ENCODE measurements around the gene CABP7. TPM values are rescaled to one million over a fixed set of nuclear protein-coding genes. Genes with fewer than 3 reads are reported as not detected.
A peak's percentile ranks its signal among the peaks of the same experiment; 100 is the strongest.

CABP7 gene
- total RNA-seq, 1 donor from 2014 or later: not detected

DNA sequence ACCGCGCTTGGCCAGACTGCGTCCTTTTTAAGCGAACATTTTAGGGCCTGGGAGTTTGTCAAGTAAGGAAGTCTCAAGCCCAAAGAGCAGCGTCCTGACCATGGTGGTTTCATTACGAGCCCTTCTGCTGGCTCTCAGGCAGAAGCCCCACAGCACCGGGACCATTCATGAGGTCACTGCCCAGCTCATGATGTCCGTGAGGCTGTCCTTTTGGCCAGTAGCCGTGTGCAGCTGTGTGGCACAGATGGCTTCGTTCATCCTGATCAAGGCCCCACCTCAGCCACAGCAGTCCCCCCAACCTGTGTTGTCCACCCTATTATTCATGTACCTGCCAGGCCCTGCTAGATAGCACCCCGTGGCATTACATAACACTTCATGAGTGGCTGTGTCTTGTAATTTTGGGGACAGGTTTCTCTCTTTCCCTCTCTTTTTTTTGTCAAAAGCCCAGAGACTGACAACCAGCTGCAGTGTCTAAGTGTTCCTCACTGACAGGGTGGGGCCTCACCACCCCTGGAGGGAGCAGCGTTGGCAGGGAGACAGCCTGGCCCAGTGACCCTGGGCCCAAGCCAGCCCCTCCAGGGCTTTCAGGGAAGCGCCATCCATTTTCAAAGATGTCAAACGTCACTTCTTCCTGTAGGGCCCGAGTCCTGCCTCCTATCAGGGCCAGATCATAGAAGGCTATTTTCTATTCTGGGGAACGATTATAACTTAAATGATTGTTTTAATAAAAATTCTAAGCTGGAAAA is 21.8 kb upstream of the CABP7 start:
- H3K4me1 ChIP-seq: peaks cover 18% of the 10 kb centered on the region
- ATAC-seq: no peak
- TF ChIP-seq, protein P1, sequence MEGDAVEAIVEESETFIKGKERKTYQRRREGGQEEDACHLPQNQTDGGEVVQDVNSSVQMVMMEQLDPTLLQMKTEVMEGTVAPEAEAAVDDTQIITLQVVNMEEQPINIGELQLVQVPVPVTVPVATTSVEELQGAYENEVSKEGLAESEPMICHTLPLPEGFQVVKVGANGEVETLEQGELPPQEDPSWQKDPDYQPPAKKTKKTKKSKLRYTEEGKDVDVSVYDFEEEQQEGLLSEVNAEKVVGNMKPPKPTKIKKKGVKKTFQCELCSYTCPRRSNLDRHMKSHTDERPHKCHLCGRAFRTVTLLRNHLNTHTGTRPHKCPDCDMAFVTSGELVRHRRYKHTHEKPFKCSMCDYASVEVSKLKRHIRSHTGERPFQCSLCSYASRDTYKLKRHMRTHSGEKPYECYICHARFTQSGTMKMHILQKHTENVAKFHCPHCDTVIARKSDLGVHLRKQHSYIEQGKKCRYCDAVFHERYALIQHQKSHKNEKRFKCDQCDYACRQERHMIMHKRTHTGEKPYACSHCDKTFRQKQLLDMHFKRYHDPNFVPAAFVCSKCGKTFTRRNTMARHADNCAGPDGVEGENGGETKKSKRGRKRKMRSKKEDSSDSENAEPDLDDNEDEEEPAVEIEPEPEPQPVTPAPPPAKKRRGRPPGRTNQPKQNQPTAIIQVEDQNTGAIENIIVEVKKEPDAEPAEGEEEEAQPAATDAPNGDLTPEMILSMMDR (IDR thresholded peaks at IDR 0.05): no peak
- H3K9me3 ChIP-seq: no peaks in the 10 kb centered on the region
- no peaks in the 10 kb centered on the region for H3K27me3 ChIP-seq (ENCODE audit: low read depth)
- H3K36me3 ChIP-seq: peaks cover 36% of the 10 kb centered on the region
- no peak overlapping the region for H3K4me3 ChIP-seq
- intact Hi-C loops (cut with DNase I): no loop called here
- DNase-seq: no peak
- no peak overlapping the region for H3K27ac ChIP-seq

GRCh38 chr22:29700206-29700899 is 19.4 kb upstream of the CABP7 start:
- peaks cover 14% of the 10 kb centered on the region for H3K36me3 ChIP-seq
- TF ChIP-seq, protein P1 (IDR thresholded peaks at IDR 0.05): no peak
- H3K4me1 ChIP-seq: peaks cover 31% of the 10 kb centered on the region
- no peaks in the 10 kb centered on the region for H3K9me3 ChIP-seq
- no peak for ATAC-seq
- H3K27me3 ChIP-seq (ENCODE audit: low read depth): peaks cover 5% of the 10 kb centered on the region
- no peak overlapping the region for H3K27ac ChIP-seq
- no peak overlapping the region for H3K4me3 ChIP-seq
- no peak for DNase-seq
- intact Hi-C loops (cut with DNase I): no loop called here

GRCh38 chr22:29700900-29701154 is 19.0 kb upstream of the CABP7 start:
- ATAC-seq (no peak), DNase-seq (no peak)
- Histone ChIP-seq H3K27me3 (ENCODE audit: low read depth) (peaks cover 5% of the 10 kb centered on the region), H3K9me3 (no peaks in the 10 kb centered on the region), H3K4me1 (peaks cover 31% of the 10 kb centered on the region), H3K4me3 (no peak overlapping the region), H3K27ac (no peak overlapping the region), H3K36me3 (peaks cover 10% of the 10 kb centered on the region)
- TF ChIP-seq, protein P1 (IDR thresholded peaks at IDR 0.05): no peak
- intact Hi-C loops (cut with DNase I): no loop called here

DNA sequence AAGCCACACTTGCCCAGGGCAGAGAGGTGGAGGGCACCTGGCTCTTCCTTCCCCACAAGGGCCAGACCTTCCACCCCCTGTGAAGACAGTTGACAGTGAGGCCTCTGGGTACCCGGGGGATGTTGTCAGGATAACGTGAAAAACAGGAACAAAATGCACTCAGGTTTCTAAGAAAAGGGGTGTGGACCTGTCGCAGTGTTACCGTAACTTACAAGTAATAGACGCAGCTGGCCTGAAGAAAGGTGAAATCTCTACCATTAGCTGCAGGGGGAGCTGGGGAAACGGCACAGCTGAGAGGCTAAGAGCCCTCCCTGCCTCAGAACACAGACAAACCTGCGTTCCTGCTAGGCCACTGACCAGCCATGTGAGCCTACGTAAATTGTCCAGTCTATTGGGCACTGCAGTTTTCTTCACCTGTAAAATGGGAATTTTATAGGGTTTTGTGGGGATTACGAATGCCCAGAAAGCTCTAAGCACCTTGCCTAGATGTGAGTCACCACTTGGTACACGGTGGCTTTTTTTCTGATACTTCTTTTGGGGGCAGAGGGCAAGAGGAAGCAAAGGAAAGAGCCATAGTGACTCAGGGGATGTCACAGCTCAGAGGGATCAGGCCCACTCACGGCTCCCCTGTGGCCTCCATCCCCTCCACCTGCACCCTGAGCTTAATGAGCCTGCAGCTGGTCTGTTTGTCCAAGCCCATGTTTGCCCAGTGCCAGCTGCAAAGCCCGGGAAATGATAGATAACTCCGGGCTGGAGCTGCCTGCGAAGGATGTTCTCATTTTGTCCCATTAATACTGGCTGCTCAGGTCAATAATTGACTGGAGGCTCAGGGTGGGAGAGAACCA is 18.4 kb upstream of the CABP7 start:
- Histone ChIP-seq H3K4me3 (no peak overlapping the region), H3K9me3 (no peaks in the 10 kb centered on the region), H3K27me3 (ENCODE audit: low read depth) (peaks cover 5% of the 10 kb centered on the region), H3K27ac (no peak overlapping the region), H3K4me1 (peaks cover 31% of the 10 kb centered on the region), H3K36me3 (peaks cover 5% of the 10 kb centered on the region)
- DNase-seq (no peak), ATAC-seq (peak; percentile 59 to 64)
- TF ChIP-seq, protein P1 (IDR thresholded peaks at IDR 0.05): no peak
- intact Hi-C loops (cut with DNase I): no loop called here

DNA sequence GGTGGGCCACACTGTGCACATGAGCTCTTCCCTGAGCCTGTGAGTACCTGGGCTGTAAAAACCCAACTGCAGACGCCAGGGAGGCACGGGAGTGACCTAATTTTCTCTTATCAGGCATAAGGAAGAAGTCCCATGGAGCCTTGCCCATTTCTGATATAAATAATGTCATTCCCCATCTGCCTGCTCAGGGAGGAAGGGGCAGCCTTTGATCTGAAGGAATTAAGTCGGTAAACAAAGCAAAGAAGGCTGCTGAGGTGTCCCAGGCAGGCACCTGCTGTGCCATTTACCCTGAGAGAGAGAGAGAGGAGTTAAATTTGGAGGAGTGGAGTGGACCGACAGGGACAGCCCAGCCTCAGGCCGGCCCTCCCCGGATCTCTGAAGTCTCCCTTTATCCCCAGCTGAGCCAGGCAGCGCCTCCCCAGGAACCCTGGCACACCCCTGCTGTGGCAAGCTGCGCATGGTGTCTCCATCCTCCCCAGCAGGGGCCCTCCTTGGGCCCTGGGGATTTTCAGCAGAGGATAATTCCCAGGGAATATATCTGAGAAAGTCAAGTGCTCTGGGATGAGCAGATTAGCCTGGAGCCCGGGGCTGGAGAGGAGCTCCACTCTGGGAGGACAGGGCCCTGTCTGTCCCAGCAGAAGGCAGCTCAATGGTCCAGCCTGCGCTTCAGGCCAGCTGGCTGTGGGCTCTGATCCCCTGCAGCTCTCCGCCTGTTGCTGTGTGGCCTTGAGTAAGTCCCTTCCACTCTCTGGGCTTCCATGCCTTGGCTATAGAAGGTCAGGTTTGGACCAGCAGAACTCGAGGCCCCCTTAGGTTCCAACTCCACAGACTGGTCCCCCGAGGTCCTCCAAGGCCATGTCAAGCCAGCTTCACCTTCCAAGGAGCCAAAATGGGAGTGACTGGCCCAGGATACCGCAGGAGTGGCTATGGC is 17.5 kb upstream of the CABP7 start:
- ATAC-seq (peak in 1 of 2 donors; percentile 13), DNase-seq (no peak)
- Histone ChIP-seq H3K27ac (no peak overlapping the region), H3K9me3 (no peaks in the 10 kb centered on the region), H3K27me3 (ENCODE audit: low read depth) (peaks cover 5% of the 10 kb centered on the region), H3K4me3 (no peak overlapping the region), H3K36me3 (peaks cover 1% of the 10 kb centered on the region), H3K4me1 (peaks cover 31% of the 10 kb centered on the region)
- TF ChIP-seq, protein P1 (IDR thresholded peaks at IDR 0.05): no peak
- intact Hi-C loops (cut with DNase I): no loop called here

Data from lower lobe of right lung (tissue), 2 donors.